T-helper 1 cell treated with Interleukin-12 subunit alpha and Interleukin-12 subunit beta and Interleukin-4 antibody, amounts not matched to agents 30 μg/mL and 1 μg/mL, for 36 hours (primary cell): ENCODE results near the gene HOXC11.

Source experiments
- H3K27ac Mint-ChIP-seq: one replicate; pipeline ENCODE4 v1.8.0; 2021; ENCODE audit warnings: mild to moderate bottlenecking, mixed read lengths
- H3K27me3 Mint-ChIP-seq: one replicate; pipeline ENCODE4 v1.8.0; 2021; ENCODE audit warnings: low read depth, mixed read lengths
- H3K36me3 Mint-ChIP-seq: one replicate; pipeline ENCODE4 v1.8.0; 2021; ENCODE audit warnings: low read depth, mixed read lengths
- H3K4me1 Mint-ChIP-seq: one replicate; pipeline ENCODE4 v1.8.0; 2021; ENCODE audit warnings: low read depth, mixed read lengths
- H3K4me3 Mint-ChIP-seq: one replicate; pipeline ENCODE4 v1.8.0; 2021; ENCODE audit warnings: mild to moderate bottlenecking, moderate library complexity, mixed read lengths
- H3K9me3 Mint-ChIP-seq: one replicate; pipeline ENCODE4 v1.8.0; 2021; ENCODE audit warnings: mixed read lengths

HOXC11 gene

GRCh38 chr12:53971129-53971528 is 1.8 kb upstream of the HOXC11 start:
- peaks cover 92% of the 10 kb centered on the region for H3K27me3 Mint-ChIP-seq
- H3K4me3 Mint-ChIP-seq, result no peak overlapping the region
- H3K4me1 Mint-ChIP-seq, result peaks cover 14% of the 10 kb centered on the region
- no peak overlapping the region for H3K27ac Mint-ChIP-seq
- H3K9me3 Mint-ChIP-seq, result no peaks in the 10 kb centered on the region
- H3K36me3 Mint-ChIP-seq, result peaks cover 10% of the 10 kb centered on the region

DNA sequence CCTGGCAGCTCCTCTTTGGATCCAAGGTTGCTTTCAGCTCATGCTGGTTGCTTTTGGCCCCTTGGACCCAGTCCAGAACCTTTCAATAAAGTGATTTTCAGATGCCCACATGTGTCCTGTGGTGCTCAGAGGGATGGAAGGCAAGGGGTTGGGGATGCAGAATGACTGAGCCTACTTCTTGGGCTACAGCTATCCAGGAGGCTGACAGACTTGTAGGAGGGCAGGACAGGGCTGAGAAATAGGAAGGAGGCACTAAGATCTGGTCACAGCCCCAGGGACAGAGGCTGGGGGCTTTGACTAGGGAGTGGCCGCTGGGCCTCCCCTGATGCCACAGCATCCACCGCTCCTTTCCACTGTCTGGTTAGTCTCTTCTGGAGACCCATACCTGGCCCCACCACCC is 1.2 kb upstream of the HOXC11 start:
- Mint-ChIP-seq H3K27ac (no peak overlapping the region), H3K4me3 (no peak overlapping the region), H3K36me3 (peaks cover 7% of the 10 kb centered on the region), H3K4me1 (peaks cover 9% of the 10 kb centered on the region), H3K27me3 (peaks cover 92% of the 10 kb centered on the region), H3K9me3 (no peaks in the 10 kb centered on the region)

DNA sequence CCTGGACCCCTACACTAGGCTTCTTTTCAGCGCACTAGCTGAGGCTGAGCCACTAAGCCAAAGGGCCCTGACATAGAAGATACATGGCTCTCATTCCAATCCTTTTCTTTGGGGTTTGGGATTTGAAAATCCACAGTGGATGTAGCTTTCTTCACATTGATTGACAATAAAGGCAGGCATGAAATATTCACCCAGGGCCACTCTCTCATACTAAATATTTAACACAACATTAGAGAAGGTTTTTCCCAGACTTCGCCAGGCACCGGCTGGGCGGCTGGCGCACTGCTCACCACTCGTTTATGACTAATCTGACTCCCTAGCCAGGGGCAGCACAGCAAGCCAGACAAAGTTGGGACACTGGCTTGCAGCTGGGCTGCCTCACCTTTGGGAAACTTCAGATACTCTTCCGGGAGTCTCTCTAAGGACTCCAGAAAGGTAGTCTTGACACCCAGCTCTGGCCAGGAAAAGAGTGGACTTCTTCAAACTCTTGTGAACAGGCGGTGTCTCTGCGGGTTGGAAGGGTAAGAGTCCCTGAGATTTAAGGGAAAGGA is 699 bp upstream of the HOXC11 start:
- H3K9me3 Mint-ChIP-seq, result no peaks in the 10 kb centered on the region
- peaks cover 9% of the 10 kb centered on the region for H3K4me1 Mint-ChIP-seq
- H3K4me3 Mint-ChIP-seq, result no peak overlapping the region
- H3K36me3 Mint-ChIP-seq, result peaks cover 7% of the 10 kb centered on the region
- peak overlapping the region; percentile 69 for H3K27ac Mint-ChIP-seq
- H3K27me3 Mint-ChIP-seq, result peaks cover 92% of the 10 kb centered on the region

GRCh38 chr12:53973236-53974042 is 513 bp downstream of the HOXC11 start:
- Mint-ChIP-seq H3K4me1 (peaks cover 9% of the 10 kb centered on the region), H3K36me3 (peaks cover 7% of the 10 kb centered on the region), H3K4me3 (no peak overlapping the region), H3K27ac (peak overlapping the region; percentile 69), H3K27me3 (peaks cover 92% of the 10 kb centered on the region), H3K9me3 (no peaks in the 10 kb centered on the region)

DNA sequence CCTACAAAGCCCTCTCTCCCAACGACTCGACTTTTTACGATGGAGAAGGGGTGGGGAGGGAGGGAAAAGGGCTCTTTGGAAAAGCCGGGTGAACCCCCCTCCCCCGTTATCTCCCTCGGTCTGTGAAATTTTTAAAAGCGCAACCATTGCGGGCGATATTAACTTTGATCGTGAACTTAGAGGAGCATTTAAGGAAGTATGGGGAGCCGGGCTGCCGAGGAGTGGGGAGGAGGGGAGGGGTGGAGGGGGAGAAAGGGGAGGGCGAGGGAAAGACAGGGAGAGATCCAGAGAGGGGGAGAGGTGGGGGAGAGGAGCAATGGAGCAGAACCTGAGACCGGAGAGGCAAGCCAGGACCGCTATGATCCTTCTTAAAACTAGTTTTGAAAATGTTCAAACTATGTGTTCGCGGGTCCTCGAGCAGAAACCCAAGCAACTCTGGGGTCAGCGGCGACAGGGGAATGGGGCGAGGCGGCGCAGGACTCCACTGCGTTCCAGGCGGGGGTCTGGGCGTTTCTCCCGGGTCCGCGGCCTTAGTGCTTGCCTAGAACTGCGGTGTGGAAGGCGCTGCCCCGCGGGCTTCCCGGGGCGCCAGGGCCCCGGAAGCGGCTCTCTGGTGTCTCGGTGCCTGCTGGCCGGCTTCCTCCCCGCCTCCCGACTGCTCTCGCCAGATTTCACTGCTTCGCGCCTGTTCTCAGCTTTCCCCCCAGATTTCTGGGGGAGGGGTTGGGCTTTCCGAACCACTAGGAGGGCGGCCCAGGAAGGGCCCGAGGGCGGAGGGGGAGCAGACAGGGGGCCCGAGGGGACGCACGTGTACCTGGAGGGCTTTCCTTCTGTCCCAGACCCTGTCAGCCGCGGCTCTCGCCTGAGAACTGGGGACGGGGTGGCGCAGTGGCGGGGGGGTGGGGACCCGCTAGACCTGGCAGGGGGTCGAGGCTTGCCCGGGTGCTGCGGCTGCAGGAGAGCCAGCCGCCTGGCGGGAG is 1.4 kb downstream of the HOXC11 start, which contains the start of gene HOTAIR:
Gene HOTAIR, minus strand, starts transcription at position 871 of the 980 bp plus-strand sequence.
- H3K27ac Mint-ChIP-seq, result peak within 1 kb of the TSS; percentile 83
- peak within 1 kb of the TSS; percentile 46 for H3K4me3 Mint-ChIP-seq
- no peaks in the 10 kb centered on the region for H3K9me3 Mint-ChIP-seq
- H3K4me1 Mint-ChIP-seq, result peaks cover 9% of the 10 kb centered on the region
- peaks cover 7% of the 10 kb centered on the region for H3K36me3 Mint-ChIP-seq
- peaks cover 92% of the 10 kb centered on the region for H3K27me3 Mint-ChIP-seq

DNA sequence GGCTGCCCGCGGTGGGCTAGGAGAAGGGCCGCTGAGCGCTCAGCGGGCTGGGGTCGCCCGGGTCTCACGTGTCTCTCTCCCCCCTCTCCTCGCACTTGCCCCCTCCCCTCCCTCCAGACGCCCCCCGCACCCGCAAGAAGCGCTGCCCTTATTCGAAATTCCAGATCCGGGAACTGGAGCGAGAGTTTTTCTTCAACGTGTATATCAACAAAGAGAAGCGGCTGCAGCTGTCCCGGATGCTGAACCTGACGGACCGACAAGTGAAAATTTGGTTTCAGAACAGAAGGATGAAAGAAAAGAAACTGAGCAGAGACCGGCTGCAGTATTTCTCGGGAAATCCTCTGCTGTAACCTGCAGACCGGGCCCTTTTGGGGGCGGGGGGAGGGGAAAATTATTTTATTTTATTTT is 2.1 kb downstream of the HOXC11 start:
- Mint-ChIP-seq H3K4me3 (no peak overlapping the region), H3K36me3 (peaks cover 7% of the 10 kb centered on the region), H3K9me3 (no peaks in the 10 kb centered on the region), H3K27me3 (peaks cover 92% of the 10 kb centered on the region), H3K27ac (no peak overlapping the region), H3K4me1 (peaks cover 9% of the 10 kb centered on the region)

DNA sequence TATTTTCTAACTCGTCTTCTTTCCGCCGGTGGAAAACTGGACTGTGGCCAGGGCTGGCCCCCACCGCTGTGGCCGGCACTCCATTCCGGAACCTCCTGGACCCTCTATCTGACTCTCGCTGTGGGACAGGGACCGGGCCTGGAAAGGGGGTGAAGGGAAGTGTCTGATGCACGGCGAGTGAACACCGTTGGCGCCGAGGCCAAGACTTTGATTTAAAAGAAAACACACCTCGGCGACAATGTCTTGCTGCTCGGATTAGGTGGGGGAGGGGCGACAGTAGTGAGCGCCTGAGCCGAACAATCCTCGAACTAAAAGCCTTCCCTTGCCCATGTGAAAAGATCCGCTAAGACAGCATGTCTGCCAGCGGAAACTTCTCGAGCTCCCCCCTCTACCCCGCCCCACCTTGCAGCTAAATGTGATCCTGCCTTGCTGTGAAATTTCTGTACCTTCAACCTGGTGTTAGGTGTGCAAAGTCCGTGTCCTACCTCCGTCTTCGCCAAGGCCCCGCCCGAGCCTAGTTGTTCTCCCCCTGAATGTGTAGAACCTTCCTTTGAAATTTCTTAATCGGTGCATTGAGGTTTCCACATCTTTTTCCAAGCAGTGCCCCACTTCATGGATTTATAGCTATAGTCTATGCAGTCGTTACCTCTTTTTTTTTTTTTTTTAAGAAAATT is 2.7 kb downstream of the HOXC11 start:
- peaks cover 92% of the 10 kb centered on the region for H3K27me3 Mint-ChIP-seq
- peaks cover 9% of the 10 kb centered on the region for H3K4me1 Mint-ChIP-seq
- peaks cover 8% of the 10 kb centered on the region for H3K36me3 Mint-ChIP-seq
- H3K27ac Mint-ChIP-seq, result peak overlapping the region; percentile 83
- H3K4me3 Mint-ChIP-seq, result peak overlapping the region; percentile 46
- no peaks in the 10 kb centered on the region for H3K9me3 Mint-ChIP-seq

DNA sequence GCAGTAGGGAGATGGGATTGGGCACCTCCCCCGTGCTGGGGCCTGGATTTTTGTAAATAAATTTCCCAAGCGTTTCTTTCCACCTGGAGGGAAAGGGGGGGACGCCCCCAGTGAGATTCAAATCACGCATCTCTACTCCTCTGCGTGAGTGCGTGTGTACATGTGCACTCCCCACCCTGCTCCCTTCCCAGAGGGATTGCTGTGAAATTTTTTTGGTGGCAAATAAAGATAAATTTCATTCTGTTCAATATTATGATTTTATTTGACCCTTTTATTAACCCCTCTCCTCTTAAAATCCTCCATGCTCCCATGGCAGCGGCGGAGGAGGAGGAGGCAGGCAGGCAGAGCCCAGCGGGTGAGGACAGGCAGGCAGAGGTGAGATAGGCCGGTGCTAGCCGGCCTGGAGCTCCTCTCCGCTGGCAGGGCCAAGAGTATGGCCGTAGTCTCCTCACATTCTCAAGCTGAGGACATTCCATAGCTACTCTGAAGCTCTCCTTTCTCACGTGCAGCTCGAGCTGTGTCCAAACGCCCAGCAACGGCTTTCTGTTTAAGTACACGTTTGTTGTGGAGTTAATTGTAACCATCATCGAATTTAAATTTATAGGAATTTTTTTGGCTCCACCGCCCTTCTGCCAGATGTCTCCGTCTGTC is 3.4 kb downstream of the HOXC11 start:
- Mint-ChIP-seq H3K27ac (peak overlapping the region; percentile 83), H3K9me3 (no peaks in the 10 kb centered on the region), H3K4me3 (no peak overlapping the region)

DNA sequence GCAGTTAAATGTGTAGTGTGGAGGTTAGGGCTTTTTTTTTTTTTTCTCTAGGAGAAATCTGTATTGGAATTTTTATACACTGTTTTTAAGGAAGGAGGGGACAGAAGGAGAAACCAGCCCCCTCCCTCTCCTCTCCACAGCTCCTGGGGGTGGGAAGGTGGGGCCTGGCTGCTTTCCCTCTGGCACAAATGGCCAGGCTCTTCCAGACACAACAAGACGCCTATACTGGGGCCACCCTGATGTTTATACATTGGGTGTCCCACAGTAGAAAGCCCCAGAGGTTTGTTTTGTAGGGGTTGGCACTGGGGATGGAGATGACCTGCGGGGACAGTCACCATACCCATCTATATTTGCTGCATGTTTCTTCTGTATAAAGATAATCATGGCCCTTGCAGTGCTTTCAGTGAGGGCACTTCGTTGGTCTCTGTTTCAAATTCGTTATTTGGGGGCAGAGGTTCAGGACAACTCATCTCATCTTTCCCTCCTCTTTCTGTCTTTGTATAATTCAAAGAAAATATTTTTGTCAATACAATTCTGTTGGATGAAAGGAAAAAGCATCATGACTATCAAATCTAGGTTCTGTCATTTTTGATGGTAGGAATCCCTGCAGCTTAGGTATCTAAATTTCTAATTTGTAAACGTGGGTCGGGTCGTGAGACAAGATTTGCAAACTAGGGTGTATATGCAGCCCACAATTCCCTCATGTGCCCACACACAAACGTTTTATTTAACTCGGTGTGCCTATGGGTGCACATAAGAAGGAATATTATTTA is 4.1 kb downstream of the HOXC11 start:
- no peak overlapping the region for H3K4me3 Mint-ChIP-seq
- H3K36me3 Mint-ChIP-seq, result peaks cover 8% of the 10 kb centered on the region
- H3K27ac Mint-ChIP-seq, result no peak overlapping the region
- peaks cover 9% of the 10 kb centered on the region for H3K4me1 Mint-ChIP-seq
- H3K9me3 Mint-ChIP-seq, result no peaks in the 10 kb centered on the region
- peaks cover 91% of the 10 kb centered on the region for H3K27me3 Mint-ChIP-seq

More for the DNA sequence above, 3.4 kb downstream of the HOXC11 start:
- peaks cover 9% of the 10 kb centered on the region for H3K4me1 Mint-ChIP-seq
- H3K36me3 Mint-ChIP-seq, result peaks cover 8% of the 10 kb centered on the region
- peaks cover 92% of the 10 kb centered on the region for H3K27me3 Mint-ChIP-seq

- H3K36me3 Mint-ChIP-seq, result peaks cover 8% of the 10 kb centered on the region
- no peak overlapping the region for H3K4me3 Mint-ChIP-seq
- H3K9me3 Mint-ChIP-seq, result no peaks in the 10 kb centered on the region
- H3K4me1 Mint-ChIP-seq, result peaks cover 9% of the 10 kb centered on the region
- H3K27ac Mint-ChIP-seq, result no peak overlapping the region
- peaks cover 90% of the 10 kb centered on the region for H3K27me3 Mint-ChIP-seq
These were observed 4.9 kb downstream of the HOXC11 start for GRCh38 chr12:53977596-53978445.

- H3K9me3 Mint-ChIP-seq, result no peaks in the 10 kb centered on the region
- no peak overlapping the region for H3K27ac Mint-ChIP-seq
- no peak overlapping the region for H3K4me3 Mint-ChIP-seq
- H3K4me1 Mint-ChIP-seq, result peaks cover 3% of the 10 kb centered on the region
- H3K27me3 Mint-ChIP-seq, result peaks cover 92% of the 10 kb centered on the region
- peaks cover 3% of the 10 kb centered on the region for H3K36me3 Mint-ChIP-seq
These were observed 5.8 kb downstream of the HOXC11 start for GRCh38 chr12:53978477-53979356.
